GM12878 (cell line): ENCODE results near the gene SMIM14. TPM values are rescaled to one million over a fixed set of nuclear protein-coding genes. Genes with fewer than 3 reads are reported as not detected.

ENCODE experiments used
- ATAC-seq: fragments of 200-7000 bp; cut with Tn5 transposase; 3 replicates; pipeline ENCODE4 v1.9.1; 2020; ENCODE audit warnings: mild to moderate bottlenecking, moderate library complexity
- BruUV-seq: library from RNA; stranded (reverse); fragments of 400-500 nt; replicated peaks from 2 replicates; lab custom pipeline; 2021; lab: Mats Ljungman, UMichigan
- CTCF ChIA-PET: fragments of 300-600 bp; sonication (Branson Sonifier 250); formaldehyde crosslinking; extraction: SDS; loops from one replicate; lab custom pipeline; 2021; ENCODE audit warnings: inconsistent platforms; lab: Yijun Ruan, JAX
- POLR2A ChIA-PET: fragments of 350-600 bp; formaldehyde crosslinking; extraction: SDS; loops from one replicate; lab custom pipeline; 2021; ENCODE audit warnings: inconsistent platforms; lab: Charles Lee
- RAD21 ChIA-PET: fragments of 300-600 bp; sonication (Branson Sonifier 250); formaldehyde crosslinking; loops from one replicate; lab custom pipeline; 2023; ENCODE audit warnings: antibody characterized with exemption; ENCODE audit not compliant: unreplicated experiment; lab: Charles Lee
- SMC1A ChIA-PET: fragments of 300-600 bp; sonication (Branson Sonifier 250); formaldehyde crosslinking; loops from one replicate; lab custom pipeline; 2023; ENCODE audit not compliant: unreplicated experiment, uncharacterized antibody; lab: Charles Lee
- DNase-seq: peaks from one replicate; pipeline ENCODE4 v3.0.0-alpha.2; 2011; ENCODE audit warnings: low read depth, low spot score
- FAIRE-seq: peaks from 3 replicates; lab custom pipeline; 2011; peaks lifted over from hg19 to GRCh38; lab: Jason Lieb, UNC
- H2AFZ ChIP-seq: 2 replicates; pipeline ENCODE4 v1.6.0; 2011; ENCODE audit warnings: low read depth, low read length, control low read depth; ENCODE audit not compliant: control insufficient read depth
- H3K27ac ChIP-seq: 2 replicates; pipeline ENCODE4 v1.5.1; 2011; ENCODE audit warnings: control low read depth; ENCODE audit not compliant: control insufficient read depth, insufficient read depth
- H3K27me3 ChIP-seq, 2 experiments: replicated peaks in 1 of 2; 2 replicates each; pipeline versions ENCODE4 v1.6.0 to v1.6.1; 2011; ENCODE audit warnings: low read length in 1 of 2; ENCODE audit not compliant: control insufficient read depth in 2 of 2, insufficient read depth in 2 of 2
- H3K36me3 ChIP-seq, 2 experiments: 2 replicates each; pipeline ENCODE4 v1.5.1; 2011; ENCODE audit warnings: low read length in 1 of 2; ENCODE audit not compliant: control insufficient read depth in 2 of 2, insufficient read depth in 2 of 2
- H3K4me1 ChIP-seq: 2 replicates; pipeline ENCODE4 v1.6.1; 2011; ENCODE audit warnings: mild to moderate bottlenecking, low read length, moderate library complexity, mixed read lengths; ENCODE audit not compliant: control insufficient read depth, insufficient read depth
- H3K4me2 ChIP-seq: 2 replicates; pipeline ENCODE4 v1.6.0; 2011; ENCODE audit warnings: control low read depth; ENCODE audit not compliant: control insufficient read depth, insufficient read depth
- H3K4me3 ChIP-seq: fragments of 200-600 bp; sonication (generic); 2 replicates; pipeline ENCODE4 v1.5.1; 2016
- H3K79me2 ChIP-seq: 2 replicates; pipeline ENCODE4 v1.6.0; 2011; ENCODE audit warnings: low read length; ENCODE audit not compliant: control insufficient read depth, insufficient read depth
- H3K9ac ChIP-seq: 2 replicates; pipeline ENCODE4 v1.8.0; 2011; ENCODE audit warnings: low read length, control low read depth, mixed read lengths; ENCODE audit not compliant: control insufficient read depth, insufficient read depth
- H3K9me3 ChIP-seq: replicated peaks from 3 replicates; pipeline ENCODE4 v1.5.1; 2011; ENCODE audit warnings: mild to moderate bottlenecking, low read length; ENCODE audit not compliant: control insufficient read depth, insufficient read depth
- H4K20me1 ChIP-seq: 2 replicates; pipeline ENCODE4 v1.6.0; 2011; ENCODE audit not compliant: control insufficient read depth, insufficient read depth
- ATF3 ChIP-seq: IDR thresholded peaks from 2 replicates; pipeline ENCODE4 v1.6.1; 2011; ENCODE audit warnings: low read depth, mild to moderate bottlenecking, low read length, moderate library complexity, borderline replicate concordance; ENCODE audit errors: extremely low read depth
- DPF2 ChIP-seq: fragments of 450-650 bp; IDR thresholded peaks from 2 replicates; pipeline ENCODE4 v1.6.1; 2017; ENCODE audit warnings: mild to moderate bottlenecking
- EED ChIP-seq: sonication (generic); IDR thresholded peaks from 2 replicates; pipeline ENCODE4 v1.6.1; 2016; ENCODE audit warnings: antibody characterized with exemption, low read depth
- FOXM1 ChIP-seq: IDR thresholded peaks from 2 replicates; pipeline ENCODE4 v1.6.1; 2012; ENCODE audit warnings: low read depth, mild to moderate bottlenecking, inconsistent platforms, low read length, moderate library complexity
- HCFC1 ChIP-seq: fragments of 150-350 bp; IDR thresholded peaks from 2 replicates; pipeline ENCODE4 v1.6.1; 2014; ENCODE audit warnings: low read length
- IRF4 ChIP-seq: IDR thresholded peaks from 2 replicates; pipeline ENCODE4 v1.6.1; 2011; ENCODE audit warnings: low read depth, low read length
- KAT2A ChIP-seq: conservative IDR thresholded peaks from 2 replicates; pipeline ENCODE4 v1.6.1; 2011; ENCODE audit warnings: low read depth, low read length; ENCODE audit not compliant: control insufficient read depth
- KDM1A ChIP-seq: fragments of 200-600 bp; sonication (generic); IDR thresholded peaks from 2 replicates; pipeline ENCODE4 v1.6.1; 2016; ENCODE audit warnings: borderline replicate concordance
- NFYA ChIP-seq: IDR thresholded peaks from 2 replicates; pipeline ENCODE4 v1.6.1; 2011; ENCODE audit warnings: low read depth, mild to moderate bottlenecking, low read length, improper control_type of control experiment, borderline replicate concordance
- NKRF ChIP-seq: fragments of 450-650 bp; conservative IDR thresholded peaks from 2 replicates; pipeline ENCODE4 v1.6.1; 2017; ENCODE audit warnings: mild to moderate bottlenecking, moderate library complexity
- NRF1 ChIP-seq: conservative IDR thresholded peaks from 2 replicates; pipeline ENCODE4 v1.6.1; 2011; ENCODE audit warnings: mild to moderate bottlenecking, low read depth, low read length, improper control_type of control experiment
- REST ChIP-seq: IDR thresholded peaks from 2 replicates; pipeline ENCODE4 v1.6.1; 2012; ENCODE audit warnings: mild to moderate bottlenecking, low read depth, low read length
- SIN3A ChIP-seq: IDR thresholded peaks from 2 replicates; pipeline ENCODE4 v1.6.1; 2012; ENCODE audit warnings: low read depth, low read length, improper control_type of control experiment
- SMARCA5 ChIP-seq: fragments of 450-650 bp; IDR thresholded peaks from 2 replicates; pipeline ENCODE4 v1.6.1; 2017; ENCODE audit warnings: mild to moderate bottlenecking
- SRF ChIP-seq, 2 experiments: IDR thresholded peaks; 2 replicates each; pipeline ENCODE4 v1.6.1; 2011; ENCODE audit warnings: low read depth in 2 of 2, low read length in 2 of 2, mild to moderate bottlenecking in 1 of 2, moderate library complexity in 1 of 2
- WGBS: methylation state at CpG from one replicate; pipeline ENCODE4 v1.1.6; 2016; ENCODE audit warnings: low lambda C conversion rate; ENCODE audit not compliant: insufficient replicate concordance, insufficient coverage; ENCODE audit errors: missing lambda C conversion rate; 5-methylcytosine and 5-hydroxymethylcytosine counted together
- in situ Hi-C: fragments of 300-500 bp; cut with MboI; formaldehyde crosslinking; loops from 9 replicates; pipeline ENCODE4 v1.14.3; 2018; ENCODE audit warnings: mixed read lengths
- intact Hi-C: fragments of 100-400 bp; cut with micrococcal nuclease; formaldehyde crosslinking; loops from one replicate; pipeline ENCODE4 v1.14.2; 2022; ENCODE audit not compliant: unreplicated experiment
- polyA plus RNA-seq, 11 experiments: library from polyadenylated mRNA; depleted of rRNA in 4 of 11; unstranded in 6 of 11; stranded (reverse) in 5 of 11; fragments of >200 nt; fragmentation: Nextera tagmentation in 4 of 11; fragmentation: Illumina TruSeq in 1 of 11; extraction: Ambion mirVana in 4 of 11; extraction: Trizol in 1 of 11; gene quantifications; 1 replicate in 1 of 11; 2 replicates in 10 of 11; pipeline versions ENCODE4 v1.2.1 to v1.2.3, GENCODE V29; 2011 to 2016; ENCODE audit warnings: inconsistent platforms in 2 of 11, missing spikeins in 2 of 11, low read depth in 1 of 11
- total RNA-seq, 4 experiments: library from RNA; depleted of rRNA in 3 of 4; stranded (reverse); fragments of >200 nt in 3 of 4; fragmentation: Illumina TruSeq in 1 of 4; extraction: Trizol in 1 of 4; gene quantifications; 2 replicates each; pipeline versions ENCODE4 v1.2.1 to v1.2.3, GENCODE V29; 2013 to 2021

The SMIM14 gene
- total and polyA plus RNA-seq, 10 of the 15 experiments (the other 5 are each of a cell fraction or from before 2014, with no cell fraction given) = 125 to 671 (median 188) TPM

- no peaks in the 10 kb centered on the region; the same call in 1 of the 2 replicates for H3K79me2 ChIP-seq
- no peak overlapping the region for H3K4me3 ChIP-seq
- FAIRE-seq (no peak), ATAC-seq (no peak), DNase-seq (no peak)
- POLR2A ChIA-PET = interaction anchor here (0.5 to 0.6 kb wide), 2 partner anchors 41 to 1012 kb away, joined by 4 to 5 read pairs; no protein-coding TSS in a partner anchor
- SMC1A ChIA-PET = interaction anchor here (1.0 to 2.1 kb wide), 3 partner anchors 10 to 151 kb away, joined by 3 to 5 read pairs (median 4); no protein-coding TSS in a partner anchor
- RAD21 ChIA-PET = no interaction called here
- H3K27me3 ChIP-seq = no peaks in the 10 kb centered on the region
- peaks cover 0 to 22% of the 10 kb centered on the region in 2 experiments; a peak in 3 of 4 replicates for H3K36me3 ChIP-seq
- no peak overlapping the region for H3K9ac ChIP-seq
- H3K4me2 ChIP-seq = no peak overlapping the region
- no peaks in the 10 kb centered on the region for H3K4me1 ChIP-seq
- intact Hi-C loops = no loop called here
- in situ Hi-C loops = no loop called here
- 100% methylated on average over 4 of the region's 4 CpGs for WGBS
- no peak overlapping the region for H3K27ac ChIP-seq
- CTCF ChIA-PET = no interaction called here
- H2AFZ ChIP-seq = no peak overlapping the region
- H4K20me1 ChIP-seq = no peaks in the 10 kb centered on the region
- no TSS peak for BruUV-seq
- H3K9me3 ChIP-seq = no peaks in the 10 kb centered on the region
- TF ChIP-seq HCFC1 = no peak
- no peak for TF ChIP-seq NRF1
- no peak for TF ChIP-seq DPF2
- TF ChIP-seq NKRF = no peak
- no peak for TF ChIP-seq EED
- no peak for TF ChIP-seq SIN3A
- no peak for TF ChIP-seq SRF (IDR thresholded peaks at IDR 0.05; ENCODE audit: low read depth in 2 of 2, low read length in 2 of 2)
- no peak for TF ChIP-seq ATF3
- TF ChIP-seq SMARCA5 = no peak
- no peak for TF ChIP-seq REST
- no peak for TF ChIP-seq KAT2A
- no peak for TF ChIP-seq FOXM1
- no peak for TF ChIP-seq NFYA
- no peak for TF ChIP-seq IRF4
- no peak for TF ChIP-seq KDM1A
These were observed 123.7 kb downstream of the SMIM14 start for GRCh38 chr4:39514888-39515401.
